Keratinocyte (primary cell): Measurements from ENCODE around the gene RFX2. TPM values are rescaled to one million over a fixed set of nuclear protein-coding genes. Genes with fewer than 3 reads are reported as not detected.

Source experiments
- DNase-seq: peaks from one replicate; pipeline ENCODE4 v3.0.0-alpha.2; 2011; ENCODE audit warnings: low read depth, missing footprints, low spot score
- FAIRE-seq: peaks from 2 replicates; lab custom pipeline; 2011; peaks lifted over from hg19 to GRCh38; lab: Jason Lieb, UNC
- H2AFZ ChIP-seq: 2 replicates; pipeline ENCODE4 v1.6.0; 2012; ENCODE audit warnings: low read length, control low read depth, inconsistent platforms; ENCODE audit not compliant: control insufficient read depth
- H3K27ac ChIP-seq: 2 replicates; pipeline ENCODE4 v1.5.1; 2011; ENCODE audit warnings: low read length; ENCODE audit not compliant: control insufficient read depth, insufficient read depth
- H3K27me3 ChIP-seq: 3 replicates; pipeline ENCODE4 v1.6.0; 2011; ENCODE audit warnings: low read length; ENCODE audit not compliant: control insufficient read depth, insufficient read depth; ENCODE audit errors: extremely low read depth
- H3K36me3 ChIP-seq, 2 experiments: 2 replicates in 1 of 2; 3 replicates in 1 of 2; pipeline ENCODE4 v1.5.1; 2011; ENCODE audit warnings: low read length in 2 of 2, mild to moderate bottlenecking in 1 of 2; ENCODE audit not compliant: control insufficient read depth in 2 of 2, insufficient read depth in 2 of 2; ENCODE audit errors: extremely low read depth in 1 of 2
- H3K4me1 ChIP-seq: 3 replicates; pipeline ENCODE4 v1.5.1; 2011; ENCODE audit warnings: low read length; ENCODE audit not compliant: control insufficient read depth, insufficient read depth; ENCODE audit errors: extremely low read depth
- H3K4me2 ChIP-seq: 3 replicates; pipeline ENCODE4 v1.6.0; 2011; ENCODE audit warnings: low read depth, low read length; ENCODE audit not compliant: control insufficient read depth, insufficient read depth; ENCODE audit errors: extremely low read depth
- H3K4me3 ChIP-seq, 3 experiments: fragments of 200-600 bp in 1 of 3; sonication (generic) in 1 of 3; 2 replicates in 2 of 3; 3 replicates in 1 of 3; pipeline ENCODE4 v1.5.1; 2011 to 2016; ENCODE audit warnings: low read length in 3 of 3, mild to moderate bottlenecking in 3 of 3, control low read depth in 2 of 3, inconsistent platforms in 1 of 3, low read depth in 1 of 3, mixed read lengths in 1 of 3, mixed run types in 1 of 3, moderate library complexity in 1 of 3; ENCODE audit not compliant: control insufficient read depth in 2 of 3, insufficient read depth in 2 of 3; ENCODE audit errors: extremely low read depth in 1 of 3
- H3K79me2 ChIP-seq: 2 replicates; pipeline ENCODE4 v1.6.0; 2012; ENCODE audit warnings: low read length; ENCODE audit not compliant: control insufficient read depth, insufficient read depth
- H3K9ac ChIP-seq: 3 replicates; pipeline ENCODE4 v1.6.0; 2011; ENCODE audit warnings: low read length; ENCODE audit not compliant: control insufficient read depth, insufficient read depth; ENCODE audit errors: extremely low read depth
- H3K9me1 ChIP-seq: 3 replicates; pipeline ENCODE4 v1.6.0; 2011; ENCODE audit warnings: low read length; ENCODE audit not compliant: control insufficient read depth, insufficient read depth; ENCODE audit errors: extremely low read depth
- H3K9me3 ChIP-seq: 2 replicates; pipeline ENCODE4 v1.5.1; 2012; ENCODE audit warnings: low read depth, low read length; ENCODE audit not compliant: control insufficient read depth
- H4K20me1 ChIP-seq: 3 replicates; pipeline ENCODE4 v1.6.0; 2011; ENCODE audit warnings: low read length; ENCODE audit not compliant: control insufficient read depth, insufficient read depth; ENCODE audit errors: extremely low read depth
- EZH2 ChIP-seq: IDR thresholded peaks from one replicate; pipeline ENCODE4 v1.6.1; 2012; ENCODE audit warnings: inconsistent platforms, mild to moderate bottlenecking, low read length, moderate library complexity
- dilution Hi-C: fragments of 300-500 bp; cut with MboI; formaldehyde crosslinking; loops from one replicate; pipeline ENCODE4 v1.7.0; 2020; ENCODE audit warnings: low sequenced_read_pairs; ENCODE audit not compliant: extremely low pct_ligation_motif_present
- polyA plus RNA-seq, 5 experiments: library from polyadenylated mRNA; depleted of rRNA in 3 of 5; stranded (reverse) in 3 of 5; stranded (forward) in 1 of 5; unstranded in 1 of 5; fragments of >200 nt; gene quantifications; 1 replicate in 1 of 5; 2 replicates in 3 of 5; 3 replicates in 1 of 5; pipeline versions ENCODE4 v1.2.1 to v1.2.3, GENCODE V29; 2011 to 2012; ENCODE audit warnings: missing spikeins in 2 of 5, low read depth in 1 of 5, low replicate concordance in 1 of 5
- TF ChIP-seq, protein P1 (sequence below), 3 experiments: IDR thresholded peaks in 1 of 3; conservative IDR thresholded peaks in 1 of 3; optimal IDR thresholded peaks in 1 of 3; 2 replicates in 2 of 3; 3 replicates in 1 of 3; pipeline versions ENCODE3 to v1.5.1; 2011; ENCODE audit warnings: low read length in 3 of 3, mild to moderate bottlenecking in 3 of 3, moderate library complexity in 2 of 3, control low read depth in 1 of 3, inconsistent platforms in 1 of 3; ENCODE audit not compliant: insufficient read depth in 2 of 3; ENCODE audit errors: extremely low read depth in 1 of 3

Gene RFX2
- polyA plus RNA-seq, 1 donor (not counting 4 experiments of a cell fraction or from before 2014, with no cell fraction given): 5.8 TPM

DNA sequence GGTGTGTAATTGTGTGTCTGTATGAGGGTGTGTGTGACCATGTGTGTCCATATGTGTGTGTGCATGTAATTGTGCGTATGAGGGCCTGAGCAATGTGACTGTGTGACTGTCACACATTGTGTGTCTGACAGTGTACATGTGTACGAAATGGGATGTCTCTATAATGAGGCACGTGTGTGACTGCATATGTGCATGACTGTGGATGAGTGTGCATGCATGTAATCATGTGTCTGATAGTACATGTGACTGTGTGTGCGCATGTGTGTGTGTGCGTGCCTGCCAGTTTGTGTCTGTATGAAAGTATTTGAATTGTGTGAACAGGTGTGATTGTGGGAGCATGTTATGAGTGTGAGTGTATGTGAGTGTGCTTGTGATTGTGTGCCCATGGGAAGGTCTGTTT lies 22.9 kb upstream of the RFX2 start:
- H3K4me3 ChIP-seq: no peak overlapping the region
- no peaks in the 10 kb centered on the region for H3K36me3 ChIP-seq
- no peak overlapping the region for H3K4me2 ChIP-seq
- no peaks in the 10 kb centered on the region for H3K9me3 ChIP-seq
- no peak overlapping the region for H2AFZ ChIP-seq
- TF ChIP-seq, protein P1, sequence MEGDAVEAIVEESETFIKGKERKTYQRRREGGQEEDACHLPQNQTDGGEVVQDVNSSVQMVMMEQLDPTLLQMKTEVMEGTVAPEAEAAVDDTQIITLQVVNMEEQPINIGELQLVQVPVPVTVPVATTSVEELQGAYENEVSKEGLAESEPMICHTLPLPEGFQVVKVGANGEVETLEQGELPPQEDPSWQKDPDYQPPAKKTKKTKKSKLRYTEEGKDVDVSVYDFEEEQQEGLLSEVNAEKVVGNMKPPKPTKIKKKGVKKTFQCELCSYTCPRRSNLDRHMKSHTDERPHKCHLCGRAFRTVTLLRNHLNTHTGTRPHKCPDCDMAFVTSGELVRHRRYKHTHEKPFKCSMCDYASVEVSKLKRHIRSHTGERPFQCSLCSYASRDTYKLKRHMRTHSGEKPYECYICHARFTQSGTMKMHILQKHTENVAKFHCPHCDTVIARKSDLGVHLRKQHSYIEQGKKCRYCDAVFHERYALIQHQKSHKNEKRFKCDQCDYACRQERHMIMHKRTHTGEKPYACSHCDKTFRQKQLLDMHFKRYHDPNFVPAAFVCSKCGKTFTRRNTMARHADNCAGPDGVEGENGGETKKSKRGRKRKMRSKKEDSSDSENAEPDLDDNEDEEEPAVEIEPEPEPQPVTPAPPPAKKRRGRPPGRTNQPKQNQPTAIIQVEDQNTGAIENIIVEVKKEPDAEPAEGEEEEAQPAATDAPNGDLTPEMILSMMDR (optimal IDR thresholded peaks at IDR 0.05 in 1 of 3, IDR thresholded peaks at IDR 0.05 in 1 of 3, conservative IDR thresholded peaks at IDR 0.05 in 1 of 3; ENCODE audit: extremely low read depth in 1 of 3, insufficient read depth in 2 of 3, low read length in 3 of 3): no peak
- no peak for TF ChIP-seq EZH2
- no peak overlapping the region for H3K27ac ChIP-seq
- H3K4me1 ChIP-seq: no peaks in the 10 kb centered on the region
- no peak overlapping the region for H3K9ac ChIP-seq
- no peaks in the 10 kb centered on the region for H3K79me2 ChIP-seq
- dilution Hi-C loops: no loop called here
- H3K9me1 ChIP-seq: no peaks in the 10 kb centered on the region
- FAIRE-seq (no peak), DNase-seq (no peak)
- no peaks in the 10 kb centered on the region for H3K27me3 ChIP-seq
- H4K20me1 ChIP-seq: no peaks in the 10 kb centered on the region

DNA sequence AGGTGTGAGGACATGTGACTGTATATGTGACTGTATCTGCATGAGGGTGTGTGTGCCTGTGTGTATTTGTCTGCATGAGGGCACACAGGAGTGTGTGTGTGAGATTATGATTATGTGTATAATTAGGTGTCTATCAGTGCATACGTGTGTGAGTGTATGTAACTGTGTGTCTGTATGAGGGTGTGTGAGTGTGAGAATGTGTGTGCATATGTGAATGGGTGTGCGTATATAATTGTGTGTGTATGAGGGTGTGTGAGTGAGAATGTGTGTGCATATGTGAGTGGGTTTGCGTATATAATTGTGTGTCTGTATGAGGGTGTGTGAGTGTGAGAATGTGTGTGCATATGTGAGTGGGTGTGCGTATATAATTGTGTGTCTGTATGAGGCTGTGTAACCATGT lies 22.2 kb upstream of the RFX2 start:
- H4K20me1 ChIP-seq: no peaks in the 10 kb centered on the region
- no peaks in the 10 kb centered on the region for H3K4me1 ChIP-seq
- no peak for FAIRE-seq
- no peaks in the 10 kb centered on the region for H3K79me2 ChIP-seq
- peaks cover 2% of the 10 kb centered on the region for H3K9me3 ChIP-seq
- H3K9me1 ChIP-seq: no peaks in the 10 kb centered on the region
- dilution Hi-C loops: no loop called here
- no peak for DNase-seq
- H2AFZ ChIP-seq: no peak overlapping the region
- no peaks in the 10 kb centered on the region for H3K27me3 ChIP-seq
- H3K4me3 ChIP-seq: no peak overlapping the region
- no peaks in the 10 kb centered on the region for H3K36me3 ChIP-seq
- no peak overlapping the region for H3K9ac ChIP-seq
- TF ChIP-seq, protein P1 (optimal IDR thresholded peaks at IDR 0.05 in 1 of 3, IDR thresholded peaks at IDR 0.05 in 1 of 3, conservative IDR thresholded peaks at IDR 0.05 in 1 of 3; ENCODE audit: extremely low read depth in 1 of 3, insufficient read depth in 2 of 3, low read length in 3 of 3): no peak
- TF ChIP-seq EZH2: no peak
- H3K4me2 ChIP-seq: no peak overlapping the region
- no peak overlapping the region for H3K27ac ChIP-seq
